ENCODE measurements around the gene THSD4.

Gene THSD4

GRCh38 chr15:71687902-71688508, 572.7 kb downstream of the THSD4 start:
- in situ Hi-C loops (cut with HindIII; ENCODE audit: low sequenced_read_pairs), result no loop called here

GRCh38 chr15:71688509-71689094, 573.3 kb downstream of the THSD4 start:
- no peak overlapping the region for H3K4me3 ChIP-seq (ENCODE audit: low read depth, low read length)
- in situ Hi-C loops (cut with HindIII; ENCODE audit: low sequenced_read_pairs), result no loop called here
- no peak for TF ChIP-seq CTCF (IDR thresholded peaks at IDR 0.05; ENCODE audit: low read depth, low read length)
- no peak for DNase-seq (ENCODE audit: low read depth, low spot score)

More at GRCh38 chr15:71687902-71688508, 572.7 kb downstream of the THSD4 start:
- H3K4me3 ChIP-seq (ENCODE audit: low read depth, low read length), result no peak overlapping the region
- peak; percentile 71 for DNase-seq (ENCODE audit: low read depth, low spot score)
- no peak for TF ChIP-seq CTCF (IDR thresholded peaks at IDR 0.05; ENCODE audit: low read depth, low read length)

GRCh38 chr15:71691081-71691457, 575.8 kb downstream of the THSD4 start:
- DNase-seq (ENCODE audit: low read depth, low spot score), result no peak
- H3K4me3 ChIP-seq (ENCODE audit: low read depth, low read length), result no peak overlapping the region
- TF ChIP-seq CTCF (IDR thresholded peaks at IDR 0.05; ENCODE audit: low read depth, low read length), result no peak
- in situ Hi-C loops (cut with HindIII; ENCODE audit: low sequenced_read_pairs), result no loop called here

- H3K4me3 ChIP-seq (ENCODE audit: low read depth, low read length), result no peak overlapping the region
- in situ Hi-C loops (cut with HindIII; ENCODE audit: low sequenced_read_pairs), result no loop called here
- no peak for TF ChIP-seq CTCF (IDR thresholded peaks at IDR 0.05; ENCODE audit: low read depth, low read length)
- DNase-seq (ENCODE audit: low read depth, low spot score), result peak; percentile 89
These were observed 576.5 kb downstream of the THSD4 start for GRCh38 chr15:71691458-71692417.

GRCh38 chr15:71697236-71697635, 582.0 kb downstream of the THSD4 start:
- no peak for DNase-seq (ENCODE audit: low read depth, low spot score)
- in situ Hi-C loops (cut with HindIII; ENCODE audit: low sequenced_read_pairs), result no loop called here
- H3K4me3 ChIP-seq (ENCODE audit: low read depth, low read length), result no peak overlapping the region
- no peak for TF ChIP-seq CTCF (IDR thresholded peaks at IDR 0.05; ENCODE audit: low read depth, low read length)

GRCh38 chr15:71698030-71698429, 582.8 kb downstream of the THSD4 start:
- no peak overlapping the region for H3K4me3 ChIP-seq (ENCODE audit: low read depth, low read length)
- in situ Hi-C loops (cut with HindIII; ENCODE audit: low sequenced_read_pairs), result no loop called here
- no peak for TF ChIP-seq CTCF (IDR thresholded peaks at IDR 0.05; ENCODE audit: low read depth, low read length)
- no peak for DNase-seq (ENCODE audit: low read depth, low spot score)
